Memory B cell (primary cell): Measurements from ENCODE around the gene SMIM7.
A peak's percentile ranks its signal among the peaks of the same experiment; 100 is the strongest.

Experiments
- ATAC-seq: fragments of 150-1000 bp; cut with Tn5 transposase; 2 replicates; pipeline ENCODE4 v1.10.0; 2021; ENCODE audit warnings: low read depth, mild to moderate bottlenecking, moderate library complexity
- DNase-seq, 2 donors: peaks; one replicate each; pipeline ENCODE4 v3.0.0; 2022; ENCODE audit warnings: low spot score in 2 of 2
- H3K27ac Mint-ChIP-seq: one replicate; pipeline ENCODE4 v1.8.0; 2022; ENCODE audit warnings: mild to moderate bottlenecking, moderate library complexity, mixed read lengths
- H3K27me3 Mint-ChIP-seq: one replicate; pipeline ENCODE4 v1.8.0; 2022; ENCODE audit warnings: mixed read lengths
- H3K36me3 Mint-ChIP-seq: one replicate; pipeline ENCODE4 v1.8.0; 2022; ENCODE audit warnings: mild to moderate bottlenecking, mixed read lengths
- H3K4me1 Mint-ChIP-seq: one replicate; pipeline ENCODE4 v1.8.0; 2022; ENCODE audit warnings: mixed read lengths
- H3K4me3 Mint-ChIP-seq: one replicate; pipeline ENCODE4 v1.8.0; 2022; ENCODE audit warnings: mild to moderate bottlenecking, moderate library complexity, mixed read lengths
- H3K9me3 Mint-ChIP-seq: one replicate; pipeline ENCODE4 v1.8.0; 2022; ENCODE audit warnings: mixed read lengths

SMIM7 gene

GRCh38 chr19:16605553-16605994 lies 54.4 kb downstream of the SMIM7 start:
- H3K4me3 Mint-ChIP-seq: peak overlapping the region; percentile 51
- no peaks in the 10 kb centered on the region for H3K9me3 Mint-ChIP-seq
- peak overlapping the region; percentile 88 for H3K27ac Mint-ChIP-seq
- no peak for DNase-seq
- H3K4me1 Mint-ChIP-seq: peaks cover 40% of the 10 kb centered on the region
- no peak for ATAC-seq
- peaks cover 8% of the 10 kb centered on the region for H3K36me3 Mint-ChIP-seq
- no peaks in the 10 kb centered on the region for H3K27me3 Mint-ChIP-seq

- Mint-ChIP-seq H3K4me3 (peak overlapping the region; percentile 51), H3K36me3 (peaks cover 8% of the 10 kb centered on the region), H3K4me1 (peaks cover 41% of the 10 kb centered on the region), H3K27ac (peak overlapping the region; percentile 88), H3K27me3 (no peaks in the 10 kb centered on the region), H3K9me3 (no peaks in the 10 kb centered on the region)
- peak; percentile 60 for ATAC-seq
- DNase-seq: no peak
Observed at GRCh38 chr19:16605115-16605514, 54.8 kb downstream of the SMIM7 start.

- H3K4me1 Mint-ChIP-seq: peaks cover 43% of the 10 kb centered on the region
- no peak for DNase-seq
- no peaks in the 10 kb centered on the region for H3K27me3 Mint-ChIP-seq
- no peaks in the 10 kb centered on the region for H3K9me3 Mint-ChIP-seq
- H3K36me3 Mint-ChIP-seq: peaks cover 8% of the 10 kb centered on the region
- peak overlapping the region; percentile 21 for H3K4me3 Mint-ChIP-seq
- ATAC-seq: no peak
- peak overlapping the region; percentile 88 for H3K27ac Mint-ChIP-seq
Observed at GRCh38 chr19:16604615-16605014, 55.3 kb downstream of the SMIM7 start.

- Mint-ChIP-seq H3K4me1 (peaks cover 49% of the 10 kb centered on the region), H3K4me3 (no peak overlapping the region), H3K27me3 (no peaks in the 10 kb centered on the region), H3K9me3 (no peaks in the 10 kb centered on the region), H3K36me3 (peaks cover 8% of the 10 kb centered on the region), H3K27ac (no peak overlapping the region)
- ATAC-seq (no peak), DNase-seq (no peak)
Observed at GRCh38 chr19:16603090-16603489, 56.9 kb downstream of the SMIM7 start.

- Mint-ChIP-seq H3K36me3 (peaks cover 8% of the 10 kb centered on the region), H3K9me3 (no peaks in the 10 kb centered on the region), H3K4me1 (peaks cover 50% of the 10 kb centered on the region), H3K4me3 (no peak overlapping the region), H3K27ac (no peak overlapping the region), H3K27me3 (no peaks in the 10 kb centered on the region)
- ATAC-seq (no peak), DNase-seq (no peak)
Observed at GRCh38 chr19:16601378-16602052, 58.4 kb downstream of the SMIM7 start.

GRCh38 chr19:16600824-16601223 lies 59.1 kb downstream of the SMIM7 start:
- Mint-ChIP-seq H3K27me3 (no peaks in the 10 kb centered on the region), H3K36me3 (peaks cover 8% of the 10 kb centered on the region), H3K27ac (no peak overlapping the region), H3K9me3 (no peaks in the 10 kb centered on the region), H3K4me1 (peaks cover 54% of the 10 kb centered on the region), H3K4me3 (no peak overlapping the region)
- DNase-seq (no peak), ATAC-seq (no peak)

- ATAC-seq: peak; percentile 70
Observed at GRCh38 chr19:16599655-16600346, 60.1 kb downstream of the SMIM7 start.

GRCh38 chr19:16598848-16599247 lies 61.1 kb downstream of the SMIM7 start:
- Mint-ChIP-seq H3K4me1 (peaks cover 55% of the 10 kb centered on the region), H3K4me3 (no peak overlapping the region), H3K36me3 (peaks cover 3% of the 10 kb centered on the region), H3K27me3 (no peaks in the 10 kb centered on the region), H3K9me3 (no peaks in the 10 kb centered on the region), H3K27ac (peak overlapping the region; percentile 53)
- ATAC-seq: no peak
- no peak for DNase-seq

More at GRCh38 chr19:16599655-16600346, 60.1 kb downstream of the SMIM7 start:
- Mint-ChIP-seq H3K4me3 (no peak overlapping the region), H3K36me3 (peaks cover 3% of the 10 kb centered on the region), H3K27me3 (no peaks in the 10 kb centered on the region), H3K9me3 (no peaks in the 10 kb centered on the region), H3K27ac (peak overlapping the region; percentile 53), H3K4me1 (peaks cover 54% of the 10 kb centered on the region)
- no peak for DNase-seq

GRCh38 chr19:16596399-16596798 lies 63.5 kb downstream of the SMIM7 start:
- H3K36me3 Mint-ChIP-seq: no peaks in the 10 kb centered on the region
- peaks cover 62% of the 10 kb centered on the region for H3K4me1 Mint-ChIP-seq
- H3K9me3 Mint-ChIP-seq: no peaks in the 10 kb centered on the region
- ATAC-seq (no peak), DNase-seq (no peak)
- H3K27me3 Mint-ChIP-seq: no peaks in the 10 kb centered on the region
- no peak overlapping the region for H3K4me3 Mint-ChIP-seq
- H3K27ac Mint-ChIP-seq: peak overlapping the region; percentile 45
